GM12892 (cell line): Measurements from ENCODE around the gene CRACR2A.

Source experiments
- POLR2A ChIP-seq: IDR thresholded peaks from 2 replicates; pipeline ENCODE4 v1.6.1; 2011; ENCODE audit warnings: low read depth, low read length, control low read depth
- POLR2AphosphoS5 ChIP-seq: IDR thresholded peaks from 2 replicates; pipeline ENCODE4 v1.6.1; 2011; ENCODE audit warnings: low read depth, low read length, control low read depth
- TAF1 ChIP-seq: IDR thresholded peaks from 2 replicates; pipeline ENCODE4 v1.6.1; 2011; ENCODE audit warnings: low read depth, mild to moderate bottlenecking, control low read depth, low read length, borderline replicate concordance

DNA sequence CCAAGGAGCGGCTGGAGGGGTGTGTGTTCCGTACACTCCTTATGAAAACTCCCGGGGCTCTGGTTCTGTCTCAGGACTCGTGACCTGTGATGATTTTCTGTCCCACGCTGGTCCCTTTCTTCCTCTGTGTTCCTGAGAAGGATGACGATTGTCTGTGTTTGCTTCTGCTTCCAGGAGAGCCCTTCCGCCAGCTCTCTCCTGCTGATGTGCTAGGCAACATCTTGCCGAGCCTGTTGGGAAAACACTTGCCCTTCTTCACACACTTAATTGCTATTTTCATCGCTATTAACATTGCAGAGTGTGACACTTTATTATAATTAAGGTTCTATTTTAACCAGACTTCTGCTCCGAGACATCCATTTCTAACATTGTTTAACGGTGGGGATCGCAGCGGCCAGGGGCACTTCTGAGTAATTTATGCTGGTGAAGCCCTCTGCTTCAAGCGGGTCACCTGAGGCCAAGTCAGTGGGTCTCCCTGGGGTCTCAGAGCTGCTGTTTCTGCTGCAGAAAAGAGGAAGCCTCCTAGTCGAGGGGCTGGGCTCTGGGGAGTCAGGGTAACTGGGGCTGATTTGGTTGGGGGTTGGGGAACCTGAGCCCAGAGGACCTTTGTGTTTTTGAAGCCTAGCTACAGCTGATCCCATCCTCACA, 173.3 kb downstream of the CRACR2A start:
- TF ChIP-seq POLR2A (no peak), POLR2AphosphoS5 (no peak), TAF1 (no peak)
